ENCODE results near the gene MME.

- TF ChIP-seq CTCF (IDR thresholded peaks at IDR 0.05): no peak
- no peak for TF ChIP-seq ZFX (IDR thresholded peaks at IDR 0.05; ENCODE audit: borderline replicate concordance)
Observed at GRCh38 chr3:155093261-155093660, 13.1 kb downstream of the MME start.

All from 22Rv1 (cell line).